Nucleus accumbens (tissue), 56 donors: Measurements from ENCODE around the gene EFCC1.

Source experiments
- DNase-seq, 56 donors: peaks; one replicate each; lab custom pipeline; 2025; lab: John Stamatoyannopoulos, UW

Gene EFCC1

DNA sequence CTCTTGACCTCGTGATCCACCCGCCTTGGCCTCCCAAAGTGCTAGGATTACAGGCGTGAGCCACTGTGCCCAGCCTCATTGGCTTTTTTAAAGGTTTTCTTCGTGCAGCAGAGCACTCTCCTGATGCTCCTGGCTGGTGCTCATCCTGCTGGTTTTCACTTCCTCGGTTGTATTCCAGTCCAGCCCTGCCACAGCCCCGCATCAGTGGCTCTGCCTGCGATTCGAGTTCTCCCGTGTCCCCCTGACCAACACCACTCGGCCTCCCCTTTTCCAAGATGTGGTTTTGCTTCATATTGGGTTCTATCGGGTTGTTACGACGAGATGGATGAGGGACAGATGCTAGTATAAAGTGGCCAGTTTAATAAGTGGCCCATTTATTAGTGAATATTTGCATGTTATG lies 27.8 kb downstream of the EFCC1 start:
- no peak for DNase-seq

- no peak for DNase-seq
Measured at GRCh38 chr3:129030611-129031010, 29.5 kb downstream of the EFCC1 start.

DNA sequence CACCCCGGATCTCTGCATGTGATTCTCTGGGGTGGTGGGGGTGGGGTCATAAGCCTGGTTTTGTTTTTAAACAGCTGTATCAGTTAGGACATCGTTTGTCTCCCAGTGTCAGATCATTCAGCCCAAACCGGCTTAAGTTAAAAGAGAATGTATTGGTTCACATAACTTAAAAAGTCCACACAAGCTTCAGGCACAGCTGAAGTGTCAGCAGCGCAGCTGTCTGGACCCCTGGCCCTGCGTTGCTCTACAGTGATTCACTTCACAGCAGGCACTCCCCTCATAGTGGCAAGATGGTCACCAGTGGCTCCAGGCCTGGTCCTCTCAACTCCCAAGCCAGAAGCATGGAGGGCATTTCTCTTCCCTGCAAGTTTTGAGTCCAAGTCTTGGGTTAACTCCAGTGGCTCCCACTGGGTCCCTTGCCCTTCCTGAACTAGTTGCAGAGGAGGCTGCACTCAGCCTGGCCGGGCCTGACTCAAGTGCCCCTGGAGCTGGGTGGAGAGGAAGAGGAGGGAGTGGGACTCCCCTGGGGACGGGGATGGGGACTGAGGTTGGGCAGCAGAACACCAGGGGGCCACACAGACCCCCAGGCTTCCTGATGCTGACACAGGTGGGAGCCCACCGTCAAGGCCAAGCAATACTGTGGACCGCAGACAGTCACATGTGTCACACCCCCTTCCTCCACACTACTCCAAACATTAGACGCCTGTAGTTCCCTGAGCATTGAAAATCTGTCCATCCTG lies 30.5 kb downstream of the EFCC1 start:
- no peak for DNase-seq

DNA sequence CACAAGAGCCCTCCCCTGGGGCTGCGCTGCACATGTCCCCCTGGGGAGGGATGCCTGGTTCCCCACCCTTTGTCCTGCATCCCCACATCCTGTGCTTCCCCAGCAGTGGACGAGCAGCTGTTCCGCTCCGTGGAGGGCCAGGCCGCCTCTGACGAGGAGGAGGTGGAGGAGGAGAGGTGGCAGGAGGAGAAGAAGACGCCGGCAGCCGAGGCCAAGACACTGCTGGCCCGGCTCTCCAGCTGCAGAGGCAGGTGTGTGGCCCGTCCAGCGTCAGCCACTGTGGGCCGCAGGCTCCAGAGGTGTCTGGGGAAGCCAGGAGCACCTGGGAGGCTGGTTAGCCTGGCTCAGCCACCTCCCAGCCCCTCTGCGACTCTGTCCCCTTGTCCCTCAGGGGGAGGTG lies 31.6 kb downstream of the EFCC1 start:
- no peak for DNase-seq

- no peak for DNase-seq
Measured at GRCh38 chr3:129033151-129033550, 32.0 kb downstream of the EFCC1 start.

DNA sequence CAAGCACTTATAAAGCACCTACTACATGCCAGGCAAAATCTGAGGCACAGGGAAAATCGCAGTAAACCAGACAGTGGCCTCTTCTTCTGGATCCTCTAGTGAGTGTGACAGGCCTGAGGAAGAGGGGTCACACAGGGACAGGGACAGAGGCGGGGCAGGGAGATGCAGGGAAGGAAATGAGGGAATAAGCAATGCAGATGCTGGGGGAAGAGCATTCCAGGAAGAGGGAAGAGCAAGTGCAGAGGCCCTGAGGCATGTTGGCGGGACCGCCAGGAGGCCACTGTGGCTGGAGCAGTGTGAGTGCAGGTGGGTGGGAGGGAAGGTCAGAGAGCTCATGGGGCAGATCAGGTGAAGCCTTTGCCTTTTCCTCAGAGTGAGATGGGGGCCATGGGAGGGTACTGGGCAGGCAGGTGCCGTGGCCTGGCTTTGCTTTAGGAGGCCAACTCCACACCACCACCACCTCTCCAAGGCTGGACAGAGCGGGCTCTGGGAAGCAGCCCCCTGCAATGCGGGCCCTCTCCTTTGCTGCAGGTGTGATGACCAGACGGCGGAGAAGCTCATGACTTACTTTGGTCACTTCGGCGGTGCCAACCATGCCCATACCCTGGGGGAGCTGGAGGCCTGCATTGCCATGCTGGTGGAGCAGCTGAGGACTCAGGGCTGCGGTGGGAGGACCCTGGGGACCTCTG lies 32.7 kb downstream of the EFCC1 start:
- no peak for DNase-seq

- no peak for DNase-seq
Measured at GRCh38 chr3:129034642-129035041, 33.5 kb downstream of the EFCC1 start.

GRCh38 chr3:129035360-129036221 lies 34.5 kb downstream of the EFCC1 start:
- DNase-seq, result no peak

DNA sequence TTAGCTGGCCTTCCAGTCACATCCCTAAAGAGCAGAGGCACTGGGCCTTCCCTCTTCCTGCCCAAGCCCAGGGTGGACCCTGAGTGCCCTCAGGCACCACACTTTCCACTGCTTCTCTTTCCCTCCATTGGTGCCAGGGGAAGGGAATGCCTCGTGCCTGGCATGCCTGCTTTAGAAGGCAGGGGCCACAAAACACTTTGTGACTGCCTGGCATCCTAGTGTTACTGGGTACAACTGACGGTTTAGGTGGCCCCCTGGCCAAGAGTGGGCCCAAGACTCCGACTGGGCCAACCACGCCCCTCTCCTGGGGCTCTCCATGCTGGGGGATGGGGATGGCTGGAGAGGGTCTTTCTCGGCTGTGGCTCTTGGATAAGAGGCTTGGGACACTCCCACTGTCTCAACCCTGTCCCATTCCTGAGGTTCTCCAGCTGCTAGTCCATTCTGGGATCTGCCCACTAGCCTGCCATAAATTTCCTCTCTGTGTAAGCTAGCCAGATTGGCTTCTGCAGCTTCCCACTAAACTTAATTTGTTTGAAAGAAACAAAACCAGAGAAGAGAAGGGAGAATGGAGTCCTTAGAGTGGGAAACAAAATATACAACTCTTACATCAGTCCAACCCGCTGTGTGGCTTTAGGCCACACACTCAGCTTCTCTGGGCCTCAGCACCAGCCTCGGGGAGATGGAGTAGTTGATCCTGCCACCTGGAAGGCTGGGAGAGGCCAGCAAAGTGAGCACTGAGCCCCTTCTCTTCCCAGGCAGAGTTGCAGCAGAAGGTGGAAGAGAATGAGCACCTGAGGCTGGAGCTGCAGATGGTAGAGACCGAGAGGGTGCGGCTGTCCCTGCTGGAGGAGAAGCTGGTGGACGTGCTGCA lies 35.4 kb downstream of the EFCC1 start:
- no peak for DNase-seq

DNA sequence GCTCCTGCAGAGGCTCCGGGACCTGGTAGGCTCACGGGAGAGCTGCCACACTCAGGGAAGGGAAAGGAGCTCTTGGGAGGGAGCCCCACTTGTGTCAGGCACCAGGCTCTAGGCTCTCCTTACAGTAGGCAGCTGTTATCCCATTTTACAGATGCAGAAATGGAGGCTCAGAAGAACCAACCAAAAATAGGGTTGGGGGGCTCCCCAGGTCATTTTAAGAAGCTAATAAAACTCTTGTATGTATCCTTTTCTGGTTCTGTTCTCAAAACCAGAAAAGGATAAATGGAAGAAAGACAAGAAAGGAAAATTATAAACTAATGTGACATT lies 36.0 kb downstream of the EFCC1 start:
- DNase-seq, result no peak

- DNase-seq, result no peak
Measured at GRCh38 chr3:129038121-129038855, 37.2 kb downstream of the EFCC1 start.

DNA sequence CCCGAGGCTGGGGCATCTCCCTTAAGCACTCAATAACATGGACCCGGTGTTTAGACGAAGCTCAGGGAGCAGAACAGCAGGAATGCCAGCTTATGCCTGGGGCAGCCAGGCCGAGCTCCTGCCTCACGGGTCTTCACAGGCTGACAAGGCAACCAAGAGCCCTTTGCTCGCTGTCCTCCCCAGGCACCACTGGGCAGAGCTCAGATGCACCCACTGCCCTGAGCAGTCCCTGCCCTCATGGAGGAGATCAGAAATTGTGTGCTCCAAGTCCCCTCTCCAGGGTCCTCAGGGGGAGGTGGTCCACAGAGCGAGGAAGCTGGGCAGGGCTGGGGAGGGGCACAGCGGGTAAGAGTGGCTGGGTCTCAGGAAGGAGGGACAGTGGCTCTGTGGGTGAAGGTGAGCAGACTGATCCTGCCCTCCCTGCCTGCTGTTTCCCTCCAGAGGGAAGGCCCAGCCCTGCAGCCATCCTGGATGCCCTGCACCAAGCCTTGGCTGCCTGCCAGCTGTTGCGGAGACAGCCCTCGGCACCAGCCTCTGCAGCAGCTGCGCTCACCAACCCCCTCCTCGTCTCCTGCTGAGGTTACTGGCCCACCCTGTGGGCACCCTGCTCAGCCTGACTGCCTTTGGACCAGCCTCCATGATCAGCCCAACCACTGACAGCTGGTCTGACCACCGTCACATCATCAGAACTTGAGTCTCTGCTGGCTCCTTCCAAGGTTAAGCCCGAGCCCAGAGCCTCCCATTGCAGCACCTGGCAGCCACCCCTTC lies 38.4 kb downstream of the EFCC1 start:
- DNase-seq, result peak in 1 of 56 donors; percentile 23

GRCh38 chr3:129040039-129040336 lies 38.9 kb downstream of the EFCC1 start:
- no peak for DNase-seq

DNA sequence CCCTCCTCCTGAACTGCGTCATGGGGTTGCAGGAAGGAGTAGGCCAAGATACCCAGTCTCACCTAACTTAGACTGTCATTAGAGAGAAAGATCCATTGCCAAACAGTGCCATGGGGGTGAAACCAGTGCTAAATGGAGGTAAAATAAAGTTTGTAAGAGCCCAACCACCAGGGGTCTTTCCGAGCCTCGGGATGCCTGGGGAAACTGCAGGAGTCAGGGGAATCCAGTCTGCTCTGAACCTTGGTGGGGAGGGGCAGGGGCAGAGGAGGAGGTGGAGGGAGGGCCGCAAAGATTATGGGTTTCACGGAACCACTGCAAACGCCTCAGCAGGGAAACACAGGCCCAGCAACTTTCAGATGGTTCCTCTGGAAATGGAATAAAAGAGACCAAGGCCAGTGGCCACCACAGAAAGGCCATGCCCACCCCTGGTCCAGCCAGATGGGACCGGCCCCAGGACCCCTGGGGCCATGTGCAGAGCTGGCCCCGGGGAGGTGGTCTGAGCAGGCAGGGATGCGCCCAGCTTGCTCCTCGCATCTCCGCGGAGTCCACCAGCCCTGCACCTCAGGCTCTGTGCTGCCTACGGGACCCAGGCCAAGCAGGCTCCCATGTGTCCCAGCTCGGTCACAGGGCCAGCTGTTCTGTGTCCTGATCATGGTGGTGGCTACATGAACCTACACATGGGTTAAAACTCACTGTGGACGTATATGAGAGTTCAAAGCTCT lies 39.6 kb downstream of the EFCC1 start:
- no peak for DNase-seq

DNA sequence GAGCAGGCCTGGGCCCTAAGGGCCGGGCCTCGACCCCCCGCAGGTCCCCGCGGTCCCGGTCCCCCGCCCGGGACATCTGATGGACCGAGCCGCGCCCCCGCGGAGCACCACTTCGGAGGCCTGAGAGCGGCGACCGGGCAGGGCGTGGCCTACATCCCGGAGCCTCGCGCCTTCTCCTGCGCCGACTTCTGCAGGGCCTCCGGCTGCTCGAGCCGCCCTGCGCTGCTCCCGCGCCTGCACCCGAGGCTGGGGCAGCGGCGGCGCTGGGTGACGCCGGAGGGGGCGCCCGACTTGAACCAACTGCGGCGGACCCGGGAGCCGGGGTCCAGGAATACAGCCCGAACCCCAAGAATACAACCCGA lies 44.6 kb downstream of the EFCC1 start:
- DNase-seq, result no peak

GRCh38 chr3:129046037-129046731 lies 45.1 kb downstream of the EFCC1 start:
- DNase-seq, result no peak

GRCh38 chr3:129046732-129047552 lies 45.8 kb downstream of the EFCC1 start:
- DNase-seq, result no peak
